ENCODE data around the gene UQCR10.
"Not testable (repeated sequence)": the region's sequence is repeated elsewhere in the genome, so short reads cannot be mapped to it uniquely, and the experiment has no call there.

UQCR10 gene

DNA sequence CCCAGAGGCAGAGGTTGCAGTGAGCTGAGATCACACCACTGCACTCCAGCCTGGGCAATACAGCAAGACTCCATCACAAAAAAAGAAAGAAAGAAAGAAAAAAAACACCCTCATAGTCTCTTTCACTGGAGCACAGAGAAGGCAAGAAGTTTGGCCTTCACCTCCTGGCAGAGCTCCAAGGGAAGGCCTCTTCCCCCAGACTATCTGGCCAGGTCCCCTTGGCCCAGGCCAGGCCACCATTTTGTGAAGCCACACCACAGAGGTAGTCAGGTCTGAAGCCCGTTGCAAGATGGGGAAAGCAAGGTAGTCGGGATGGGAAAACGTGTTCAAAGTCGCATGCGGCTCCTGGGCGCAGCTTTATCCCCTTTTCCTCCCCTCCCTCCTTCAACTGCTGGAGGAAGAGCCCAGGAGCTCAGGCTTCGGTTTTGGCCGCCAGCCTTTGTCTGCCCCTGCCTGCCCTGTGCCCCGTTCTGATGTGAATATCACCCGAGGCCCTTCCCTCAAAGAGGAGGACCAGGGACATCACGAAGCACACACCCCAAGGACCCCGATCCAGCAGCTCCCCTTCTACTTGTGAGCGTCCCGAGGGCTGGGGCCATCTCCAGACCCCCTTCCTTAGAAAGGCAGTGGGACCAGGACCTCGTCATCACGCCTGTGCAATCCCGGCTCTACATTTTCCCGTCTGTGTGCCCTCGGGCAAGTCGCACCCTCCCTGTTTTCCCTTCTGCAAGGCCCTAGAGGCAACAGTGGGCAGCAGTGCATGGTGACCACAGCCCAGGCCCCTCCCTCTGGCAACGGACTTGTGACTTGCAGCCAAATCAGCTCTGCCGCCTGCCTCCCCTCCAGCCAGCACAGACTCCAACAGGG is 29.7 kb upstream of the UQCR10 start:
- DNase-seq (ENCODE audit: low read depth in 2 of 2), result no peak

DNA sequence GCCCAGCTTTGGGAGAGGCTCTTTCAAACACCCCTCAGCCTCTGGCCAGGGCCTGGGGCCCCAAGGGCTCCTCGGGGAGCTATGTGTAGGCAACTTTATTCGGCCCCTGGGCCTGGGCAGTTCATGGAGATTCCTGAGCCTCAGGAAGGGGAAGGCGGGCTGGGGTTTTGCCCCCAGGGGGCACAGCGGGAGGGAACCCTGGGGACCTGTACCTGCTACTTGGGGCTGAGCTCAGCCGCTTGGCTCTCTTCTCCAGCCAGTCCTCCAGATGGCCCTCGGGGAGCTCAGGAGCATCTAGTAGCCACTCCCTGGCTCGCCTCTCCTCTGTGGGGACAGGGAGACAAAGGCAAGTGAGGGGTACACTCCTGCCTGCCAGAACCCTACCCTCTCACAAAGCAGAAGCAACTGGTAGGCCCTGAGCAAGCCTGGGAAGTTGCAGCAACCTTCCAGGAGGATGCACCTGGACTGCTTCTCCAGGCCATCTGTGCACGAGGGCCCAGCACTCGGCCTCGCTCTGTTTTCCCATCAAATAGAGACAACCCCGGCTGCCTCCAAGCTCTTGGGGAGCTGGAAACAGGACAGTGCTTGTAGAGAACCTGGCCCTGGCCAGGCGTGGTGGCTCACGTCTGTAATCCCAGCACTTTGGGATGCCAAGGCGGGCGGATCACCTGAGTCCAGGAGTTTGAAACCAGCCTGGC is 28.9 kb upstream of the UQCR10 start:
- DNase-seq (ENCODE audit: low read depth in 2 of 2), result no peak

DNA sequence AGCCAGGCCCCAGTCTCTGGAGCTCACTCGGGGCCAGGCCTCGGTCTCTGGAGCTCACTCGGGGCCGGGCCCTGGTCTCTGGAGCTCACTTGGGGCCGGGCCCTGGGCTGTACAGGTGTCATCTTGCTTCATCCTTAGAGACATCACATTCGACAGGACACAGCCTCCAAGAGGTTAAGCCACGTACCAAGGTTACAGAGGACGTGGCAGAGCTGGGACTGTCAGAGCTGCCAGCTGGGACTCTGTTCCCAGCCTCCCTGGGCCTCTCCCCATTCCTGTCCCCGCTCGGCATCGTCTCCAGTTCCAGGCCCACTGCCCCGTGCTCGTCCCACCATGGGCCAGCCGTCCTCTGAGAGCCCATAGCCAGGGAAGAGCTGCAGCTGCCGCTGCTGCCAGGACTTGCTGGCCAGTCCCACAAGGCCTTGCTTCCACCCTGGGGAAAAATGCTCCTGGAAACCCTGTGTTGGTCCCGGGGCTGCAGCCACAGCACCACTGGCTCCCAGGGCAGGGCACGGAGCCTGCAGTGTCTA is 27.8 kb upstream of the UQCR10 start:
- no peak for DNase-seq (ENCODE audit: low read depth in 2 of 2)

DNA sequence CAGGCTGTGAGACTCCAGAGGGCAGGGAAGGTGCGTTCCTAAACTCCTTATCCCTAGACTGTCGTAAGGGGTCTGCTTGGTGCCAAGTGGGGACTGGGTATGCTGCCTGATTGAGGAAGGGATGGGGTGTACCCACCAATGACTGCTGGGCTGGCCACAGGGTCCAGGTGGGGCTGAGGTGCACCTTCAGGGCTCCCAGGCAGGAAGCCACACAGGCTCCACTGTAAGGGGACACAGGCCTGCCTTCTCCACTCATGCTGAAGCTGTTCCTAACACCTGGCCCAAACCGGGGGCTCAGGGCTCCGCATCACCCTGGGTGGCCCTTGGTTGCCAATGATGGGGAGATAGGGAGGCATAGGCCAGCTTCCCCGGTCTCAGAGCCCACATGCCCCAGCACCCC is 27.0 kb upstream of the UQCR10 start:
- DNase-seq (ENCODE audit: low read depth in 2 of 2), result no peak

DNA sequence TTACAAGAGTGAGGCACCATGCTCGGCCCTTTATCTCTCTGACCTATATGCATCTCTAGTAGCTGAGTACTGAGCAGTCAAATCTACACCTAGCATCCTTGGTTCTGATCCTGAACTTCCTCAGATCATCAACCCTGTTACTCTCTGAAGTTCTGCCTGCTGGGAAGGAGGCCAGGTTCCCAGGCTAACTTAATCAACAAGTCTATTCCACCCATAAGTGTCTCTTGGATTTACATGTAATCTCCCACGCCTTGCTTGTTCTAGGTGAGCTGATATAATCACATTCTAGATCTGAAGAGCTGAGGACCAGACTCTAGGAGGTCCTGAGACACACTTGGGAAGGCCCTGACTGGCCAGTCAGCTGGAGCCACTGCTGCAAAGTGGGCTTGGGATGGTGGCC is 25.2 kb upstream of the UQCR10 start:
- DNase-seq (ENCODE audit: low read depth in 2 of 2), result no peak

DNA sequence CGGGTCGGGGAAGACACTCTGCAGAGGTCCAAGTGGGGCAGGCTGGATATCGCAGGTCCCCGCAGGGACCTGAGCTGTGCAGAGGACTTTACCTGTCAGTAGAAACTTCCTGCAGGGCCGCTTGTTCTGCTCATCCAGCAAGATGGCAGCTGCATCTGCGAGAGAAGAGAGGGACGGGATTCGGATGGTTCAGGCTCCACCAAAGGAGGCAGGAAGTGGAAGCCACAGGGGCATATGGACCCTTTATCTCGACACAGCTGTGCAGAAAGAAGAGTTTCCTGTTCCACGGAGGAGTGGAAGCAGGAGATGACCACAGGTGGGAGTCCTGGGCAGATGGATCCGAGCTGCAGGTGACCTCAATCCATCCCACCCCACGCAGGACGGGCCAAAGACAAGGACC is 24.8 kb upstream of the UQCR10 start:
- DNase-seq (ENCODE audit: low read depth in 2 of 2), result no peak

DNA sequence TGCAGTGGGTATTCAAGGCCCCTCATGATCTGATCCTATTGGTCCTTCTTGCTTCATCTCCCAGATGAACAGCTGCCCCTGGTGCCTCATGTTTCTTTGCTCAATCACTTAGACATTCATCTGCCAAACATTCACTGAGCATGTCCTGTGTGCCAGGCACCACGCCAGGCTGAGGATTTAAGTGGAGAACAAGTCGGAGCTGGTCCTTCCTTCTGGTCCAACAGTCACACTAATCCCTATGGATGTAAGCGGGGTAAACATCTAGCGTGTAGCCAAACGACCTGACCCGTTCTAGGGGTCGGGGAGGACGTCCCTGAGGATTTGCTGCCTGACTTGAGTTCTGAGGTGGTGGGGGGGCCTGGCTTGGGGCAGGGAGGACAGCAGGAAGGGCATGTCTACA is 22.3 kb upstream of the UQCR10 start:
- DNase-seq (ENCODE audit: low read depth in 2 of 2), result no peak

DNA sequence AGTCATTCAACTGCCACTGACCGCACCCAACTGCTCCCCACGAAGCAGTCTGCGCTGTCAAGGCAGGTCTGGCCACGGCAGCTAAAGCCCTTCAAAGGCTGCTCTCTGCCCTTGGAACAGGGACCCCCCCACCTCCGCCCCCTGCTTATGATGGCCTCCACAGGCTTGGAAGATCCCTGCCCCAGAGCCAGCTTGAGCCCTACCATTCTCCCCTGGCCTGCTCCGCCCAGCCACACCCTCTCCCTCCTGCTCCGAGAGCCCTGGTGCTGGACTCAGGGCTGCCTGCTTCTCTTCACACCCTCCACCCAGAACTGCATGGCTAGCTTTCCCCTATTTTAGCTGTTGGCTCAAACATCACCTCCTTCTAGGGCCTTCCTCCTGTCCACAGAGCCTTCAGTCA is 19.3 kb upstream of the UQCR10 start:
- no peak for DNase-seq (ENCODE audit: low read depth in 2 of 2)

DNA sequence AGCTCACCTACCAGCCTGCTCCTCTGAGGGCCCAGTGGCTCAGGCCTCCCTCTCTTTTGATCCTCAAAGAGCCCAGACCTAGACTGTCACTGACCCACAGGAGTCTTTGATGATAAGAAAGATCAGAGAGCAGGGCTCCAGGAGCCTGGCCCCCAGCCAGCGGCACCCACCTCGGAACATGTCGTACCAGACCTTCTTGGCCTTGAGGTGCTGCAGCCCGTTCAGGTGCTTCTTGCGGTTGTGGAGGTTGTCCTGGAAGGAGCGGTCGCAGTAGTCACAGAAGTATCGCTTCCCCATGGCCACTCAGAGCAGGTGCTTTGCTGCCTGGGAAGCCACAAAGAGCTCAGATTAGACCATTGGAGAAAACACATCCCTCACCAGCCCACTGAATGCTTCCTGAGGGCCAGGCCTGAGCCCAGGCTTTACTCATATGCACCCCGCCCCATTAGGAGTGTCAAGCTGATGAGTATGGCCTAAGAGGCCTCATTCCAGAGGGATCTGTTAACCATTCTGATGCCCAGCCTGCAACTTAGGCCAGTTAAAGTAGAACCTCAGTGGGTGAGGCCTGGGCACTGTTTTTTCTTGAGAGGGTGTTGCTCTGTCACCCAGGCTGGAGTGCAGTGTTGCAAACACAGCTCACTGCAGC is 18.8 kb upstream of the UQCR10 start:
- DNase-seq (ENCODE audit: low read depth in 2 of 2), result no peak

DNA sequence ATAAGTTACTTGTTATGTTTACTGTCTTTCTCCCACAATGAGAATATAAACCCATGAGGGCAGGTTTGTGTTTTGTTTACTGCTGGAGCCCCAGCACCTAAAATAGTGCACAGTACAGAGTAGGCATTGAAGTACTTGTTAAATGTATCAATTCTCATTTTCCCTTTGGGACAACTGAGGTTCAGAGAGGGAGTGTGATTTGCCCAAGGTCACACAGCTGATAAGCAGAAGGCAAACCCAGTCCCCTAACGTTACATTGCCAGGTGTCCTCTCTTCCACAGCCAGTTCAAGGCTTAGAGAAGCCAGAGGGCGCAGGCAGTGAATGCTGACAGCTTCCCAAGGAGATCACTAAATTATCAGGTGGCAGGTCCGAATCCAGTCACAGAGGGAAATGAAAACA is 17.1 kb upstream of the UQCR10 start:
- no peak for DNase-seq (ENCODE audit: low read depth in 2 of 2)

DNA sequence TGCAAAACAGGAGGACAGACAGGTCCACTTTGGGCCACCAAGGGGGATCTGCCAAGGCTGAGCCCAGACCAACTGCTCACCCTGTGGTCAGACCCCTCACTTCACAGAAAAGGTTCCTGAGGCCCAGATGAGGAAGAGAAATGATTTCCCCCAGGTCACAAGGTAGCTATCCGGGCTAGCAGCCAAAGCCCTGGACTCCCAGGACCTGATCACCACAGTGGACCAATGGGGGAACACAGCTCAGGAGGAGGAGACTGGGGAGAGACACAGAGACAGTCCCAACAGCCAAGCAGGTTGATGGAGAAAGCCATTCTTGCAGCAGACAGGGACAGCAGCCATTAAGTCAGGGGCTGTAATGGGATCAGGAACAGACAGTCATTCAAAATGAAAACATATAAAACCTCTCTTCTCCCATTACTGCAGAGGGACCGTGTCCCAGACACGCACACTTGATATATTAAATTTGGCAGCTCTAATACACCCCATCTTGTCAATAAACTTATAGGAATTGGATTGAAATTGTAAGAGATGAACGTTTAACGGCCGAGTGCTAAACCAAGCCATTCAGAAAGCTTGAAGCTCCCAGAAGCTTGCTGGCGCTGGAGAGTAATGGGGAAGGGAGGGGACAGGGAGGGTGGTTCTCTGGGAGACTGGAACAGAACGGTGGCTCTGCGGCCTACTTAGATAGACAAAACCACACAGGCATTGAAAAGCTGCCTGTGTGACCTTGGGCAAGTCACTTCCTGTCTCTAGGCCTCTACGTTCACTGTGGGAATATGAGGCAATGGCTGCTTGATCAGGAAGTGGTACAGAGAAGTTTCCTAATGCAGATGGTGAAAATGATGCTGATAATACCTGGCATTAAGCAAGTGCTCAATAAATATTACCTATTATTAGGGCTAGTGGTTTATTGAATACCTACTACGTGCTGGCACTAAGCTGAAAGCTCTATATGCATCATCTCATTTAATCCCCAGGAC is 16.3 kb upstream of the UQCR10 start:
- no peak for DNase-seq (ENCODE audit: low read depth in 2 of 2)

DNA sequence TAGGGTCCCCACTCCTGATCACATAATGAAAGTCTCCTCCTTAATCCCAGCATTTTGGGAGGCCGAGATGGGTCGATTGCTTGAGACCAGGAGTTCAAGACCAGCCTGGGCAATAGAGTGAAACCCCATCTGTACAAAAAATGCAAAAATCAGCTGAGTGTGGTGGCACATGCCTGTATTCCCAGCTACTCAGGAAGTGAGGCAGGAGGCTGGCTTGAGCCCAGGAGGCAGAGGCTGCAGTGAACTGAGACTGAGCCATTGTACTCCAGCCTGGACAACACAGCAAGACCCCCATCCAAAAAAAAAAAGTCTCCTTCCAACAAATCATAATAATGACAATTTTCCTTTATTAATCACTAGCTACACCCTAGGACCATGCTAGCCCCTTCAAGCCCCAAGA is 15.5 kb upstream of the UQCR10 start:
- no peak for DNase-seq (ENCODE audit: low read depth in 2 of 2)

DNA sequence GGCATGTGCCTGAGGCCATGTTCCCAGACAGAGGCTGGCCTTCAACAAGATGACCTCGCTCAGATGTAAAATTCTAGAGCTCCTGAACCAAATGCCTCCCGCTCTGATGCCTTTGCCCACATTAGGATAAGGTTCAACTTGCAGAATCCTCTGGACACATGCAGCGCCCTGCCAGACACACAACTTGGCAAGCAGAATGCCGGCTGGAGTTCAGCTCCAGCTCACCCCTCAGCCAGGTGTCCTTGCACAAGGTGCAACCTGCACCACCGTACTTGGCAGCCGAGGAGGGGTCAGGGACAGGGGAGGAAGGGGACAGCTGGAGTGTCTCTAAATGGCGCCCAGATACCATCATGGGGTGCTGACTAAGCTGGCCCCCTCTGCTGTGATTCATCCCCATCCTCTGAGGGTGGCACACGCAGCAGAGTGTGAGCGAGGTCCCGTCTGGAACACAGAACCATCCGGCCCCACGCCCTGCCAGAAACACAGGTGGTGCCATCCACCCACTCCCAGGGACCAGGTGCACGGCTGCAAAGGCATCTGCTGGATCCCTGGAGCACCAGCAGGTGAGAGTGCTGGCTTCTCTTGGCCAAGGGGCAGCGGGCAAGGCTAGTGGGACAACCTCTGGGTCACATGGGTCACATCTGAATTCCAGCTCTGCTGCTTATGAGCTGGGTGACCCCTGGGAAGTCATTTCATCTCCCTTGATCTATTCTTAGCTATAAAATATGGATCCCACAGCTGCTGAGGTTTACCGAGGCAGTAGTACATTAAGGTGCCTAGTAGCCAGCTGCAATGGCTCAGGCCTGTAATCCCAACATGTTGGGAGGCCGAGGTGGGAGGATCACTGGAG is 13.1 kb upstream of the UQCR10 start:
- no peak for DNase-seq (ENCODE audit: low read depth in 2 of 2)

DNA sequence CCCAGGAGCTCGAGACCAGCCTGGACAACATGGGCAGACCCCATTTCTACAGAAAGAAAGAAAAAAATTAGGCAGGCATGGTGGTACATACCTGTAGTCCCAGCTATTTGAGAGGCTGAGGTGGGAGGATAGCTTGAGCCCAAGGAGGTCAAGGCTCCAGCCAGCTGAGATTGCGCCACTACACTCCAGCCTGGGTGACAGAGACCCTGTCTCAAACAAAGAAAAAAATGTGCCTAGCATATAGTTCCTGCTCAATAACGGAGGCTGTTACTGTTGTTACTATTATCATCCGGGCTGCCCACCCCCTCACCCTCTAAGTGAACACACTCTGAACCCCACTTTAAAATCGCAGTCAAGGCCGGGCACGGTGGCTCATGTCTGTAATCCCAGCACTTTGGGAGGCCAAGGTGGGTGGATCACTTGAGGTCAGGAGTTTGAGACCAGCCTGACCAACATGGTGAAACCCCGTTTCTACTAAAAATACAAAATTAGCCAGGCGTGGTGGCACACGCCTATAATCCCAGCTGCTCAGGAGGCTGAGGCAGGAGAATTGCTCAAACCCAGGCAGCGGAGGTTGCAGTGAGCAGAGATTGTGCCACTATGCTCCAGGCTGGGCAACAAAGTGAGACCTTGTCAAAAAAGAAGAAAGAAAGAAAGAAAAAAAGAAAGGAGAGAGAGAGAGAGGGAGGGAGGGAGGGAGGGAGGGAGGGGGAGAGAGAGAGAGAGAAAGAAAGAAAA is 12.3 kb upstream of the UQCR10 start:
- not testable (repeated sequence) for DNase-seq (ENCODE audit: low read depth in 2 of 2)

DNA sequence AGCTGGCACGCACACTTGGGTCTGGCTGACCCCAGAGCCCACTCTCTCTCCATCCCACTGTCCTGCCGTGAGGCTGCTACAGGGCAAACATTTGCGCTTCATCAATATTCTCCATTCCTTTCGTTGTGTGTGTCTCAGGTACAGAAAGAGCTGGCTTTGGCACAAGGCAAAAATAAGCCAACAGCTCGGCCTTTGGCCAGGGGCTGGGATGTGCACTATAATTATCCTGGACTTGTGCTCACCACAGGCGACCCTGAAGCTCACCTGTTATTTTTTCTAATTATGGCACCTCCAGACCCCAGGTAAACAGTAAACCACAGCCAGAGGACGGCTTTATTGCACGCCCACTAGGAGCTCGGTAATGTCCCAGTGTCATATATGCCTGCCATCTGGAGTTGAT is 11.3 kb upstream of the UQCR10 start:
- DNase-seq (ENCODE audit: low read depth in 2 of 2), result no peak

DNA sequence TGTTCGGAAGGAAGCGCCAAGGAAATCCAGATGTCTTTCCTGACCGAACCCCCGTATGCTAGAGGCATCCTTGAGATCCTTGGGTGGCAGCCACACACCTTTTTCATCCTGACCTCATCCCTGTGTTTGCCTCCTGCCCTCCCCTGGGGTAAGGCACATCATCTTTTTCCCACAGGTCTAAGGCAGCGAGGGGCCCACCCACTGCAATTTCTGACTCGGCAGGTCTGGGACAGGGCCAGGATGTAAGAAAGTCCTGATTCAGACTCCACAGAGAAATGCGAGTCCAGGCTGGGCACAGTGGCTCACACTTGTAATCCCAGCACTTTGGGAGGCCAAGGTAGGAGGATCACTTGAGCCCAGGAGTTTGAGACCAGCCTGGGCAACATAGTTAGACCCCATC is 10.8 kb upstream of the UQCR10 start:
- no peak for DNase-seq (ENCODE audit: low read depth in 2 of 2)

DNA sequence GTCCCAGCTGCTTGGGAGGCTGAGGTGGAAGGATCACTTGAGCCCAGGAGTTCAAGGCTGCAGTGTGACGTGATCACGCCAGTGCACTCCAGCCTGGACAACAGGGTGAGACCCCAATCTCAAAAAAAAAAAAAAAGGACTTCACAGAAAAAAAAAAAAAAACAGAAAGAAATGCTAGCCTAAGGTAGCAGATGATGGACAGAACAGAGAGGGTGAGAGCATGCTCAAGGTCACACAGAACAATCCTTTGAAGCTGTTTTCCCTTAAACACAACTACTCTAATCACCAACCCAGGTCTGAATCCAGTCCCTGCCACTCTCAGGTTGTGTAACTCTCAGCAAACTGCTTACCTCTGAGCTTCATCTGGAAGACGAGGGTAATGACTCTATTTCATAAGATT is 10.1 kb upstream of the UQCR10 start:
- no peak for DNase-seq (ENCODE audit: low read depth in 2 of 2)

DNA sequence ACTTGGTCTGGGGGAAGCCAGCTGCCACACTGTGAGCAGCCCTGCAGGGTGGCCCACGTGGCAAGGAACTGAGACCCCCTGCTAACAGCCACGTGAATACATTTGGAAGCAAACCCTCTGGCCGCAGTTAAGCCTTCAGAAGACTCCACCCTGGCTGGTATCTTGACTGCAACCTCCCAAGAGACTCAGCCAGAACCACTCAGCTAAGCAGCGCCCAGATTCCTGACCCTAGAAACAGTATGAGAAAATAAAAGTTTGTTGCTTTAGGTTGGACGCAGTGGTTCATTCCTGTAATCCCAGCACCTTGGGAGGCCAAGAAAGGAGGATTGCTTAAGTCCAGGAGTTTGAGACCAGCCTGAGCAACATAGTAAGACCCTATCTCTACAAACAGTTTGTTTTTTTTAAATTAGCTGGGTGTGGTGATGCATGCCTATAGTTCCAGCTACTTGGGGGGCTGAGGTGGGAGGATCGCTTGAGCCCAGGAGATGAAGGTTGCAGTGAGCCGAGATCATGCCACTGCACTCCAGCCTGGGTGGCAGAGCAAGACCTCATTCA is 9.0 kb upstream of the UQCR10 start:
- DNase-seq (ENCODE audit: low read depth in 2 of 2), result no peak

DNA sequence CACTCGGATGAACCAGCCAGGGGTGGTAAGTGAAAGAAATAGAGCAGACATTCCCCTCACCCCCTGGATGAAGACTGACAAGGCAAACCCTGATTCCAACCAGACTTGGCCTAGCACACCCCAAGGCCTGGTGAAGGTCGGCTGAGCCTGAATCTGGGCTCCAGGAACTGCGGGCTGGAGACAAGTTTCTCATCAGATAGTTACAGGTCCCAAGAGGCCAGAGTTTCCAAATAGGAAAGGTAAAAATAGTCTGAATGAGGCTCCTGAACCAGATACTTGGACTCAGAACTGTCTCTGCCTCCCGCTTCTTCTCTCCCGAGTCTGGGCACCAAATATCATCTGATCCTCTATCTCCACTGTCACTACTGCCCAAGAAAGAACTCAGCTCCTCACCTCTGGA is 8.2 kb upstream of the UQCR10 start:
- DNase-seq (ENCODE audit: low read depth in 2 of 2), result no peak

DNA sequence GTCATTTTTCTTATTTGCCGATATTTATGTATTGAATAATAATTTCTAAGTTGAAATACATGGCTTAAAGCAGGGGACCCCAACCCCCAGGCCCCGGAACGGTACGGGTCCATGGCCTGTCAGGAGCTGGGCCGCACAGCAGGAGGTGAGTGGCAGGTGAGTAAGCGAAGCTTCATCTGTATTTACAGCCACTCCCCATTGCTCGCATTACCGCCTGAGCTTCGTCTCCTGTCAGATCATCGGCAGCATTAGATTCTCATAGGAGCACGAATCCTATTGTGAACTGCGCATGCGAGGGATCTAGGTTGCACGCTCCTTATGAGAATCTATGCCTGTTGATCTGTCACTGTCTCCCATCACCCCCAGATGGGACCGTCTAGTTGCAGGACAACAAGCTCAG is 4.9 kb upstream of the UQCR10 start:
- no peak for DNase-seq (ENCODE audit: low read depth in 2 of 2)
